H1 (cell line): ENCODE data around the gene CYGB. TPM values are rescaled to one million over a fixed set of nuclear protein-coding genes. Genes with fewer than 3 reads are reported as not detected.

ENCODE experiments used
- CTCF ChIA-PET: fragments of 300-600 bp; sonication (Branson Sonifier 250); formaldehyde crosslinking; loops from one replicate; lab custom pipeline; 2021; ENCODE audit not compliant: partially characterized antibody; lab: Charles Lee
- POLR2A ChIA-PET: fragments of 300-600 bp; sonication (Branson Sonifier 250); formaldehyde crosslinking; loops from one replicate; lab custom pipeline; 2021; ENCODE audit warnings: inconsistent platforms; ENCODE audit not compliant: partially characterized antibody; lab: Charles Lee
- DNase-seq, 2 experiments: peaks; one replicate each; pipeline versions ENCODE4 v3.0.0 to v3.0.0-alpha.2; 2010 to 2022; ENCODE audit warnings: low spot score in 2 of 2, low read depth in 1 of 2, mixed read lengths in 1 of 2
- FAIRE-seq: peaks from 2 replicates; lab custom pipeline; 2011; peaks lifted over from hg19 to GRCh38; lab: Jason Lieb, UNC
- H2AFZ ChIP-seq: 2 replicates; pipeline ENCODE4 v1.8.1; 2012; ENCODE audit warnings: low read length, inconsistent platforms
- H2AK5ac ChIP-seq: 2 replicates; pipeline ENCODE4 v1.6.1; 2013; ENCODE audit warnings: low read depth, low read length
- H2BK120ac ChIP-seq: replicated peaks from 2 replicates; pipeline ENCODE3; 2013; ENCODE audit warnings: low read depth, low read length, inconsistent platforms
- H2BK12ac ChIP-seq: 2 replicates; pipeline ENCODE4 v1.6.1; 2013; ENCODE audit warnings: low read depth, low read length
- H2BK15ac ChIP-seq: 2 replicates; pipeline ENCODE4 v1.6.1; 2013; ENCODE audit warnings: low read length
- H2BK20ac ChIP-seq: 2 replicates; pipeline ENCODE4 v1.6.1; 2013; ENCODE audit warnings: low read length
- H2BK5ac ChIP-seq: 2 replicates; pipeline ENCODE4 v1.6.1; 2013; ENCODE audit warnings: low read depth, low read length
- H3K14ac ChIP-seq: 2 replicates; pipeline ENCODE4 v1.6.1; 2013; ENCODE audit warnings: inconsistent platforms; ENCODE audit not compliant: insufficient read length
- H3K18ac ChIP-seq: 2 replicates; pipeline ENCODE4 v1.6.1; 2013; ENCODE audit warnings: low read length; ENCODE audit errors: extremely low read depth
- H3K23ac ChIP-seq: 2 replicates; pipeline ENCODE4 v1.6.1; 2013; ENCODE audit warnings: inconsistent platforms; ENCODE audit not compliant: insufficient read length
- H3K23me2 ChIP-seq: 2 replicates; pipeline ENCODE4 v1.6.1; 2013; ENCODE audit warnings: low read depth, low read length
- H3K27ac ChIP-seq: 2 replicates; pipeline ENCODE4 v1.6.1; 2011; ENCODE audit warnings: low read depth, low read length, inconsistent platforms
- H3K27me3 ChIP-seq, 4 experiments: replicated peaks in 1 of 4; 1 replicate in 1 of 4; 2 replicates in 3 of 4; pipeline versions ENCODE4 v1.6.1 to v1.8.1; 2011 to 2013; ENCODE audit warnings: low read length in 3 of 4, mild to moderate bottlenecking in 3 of 4, inconsistent platforms in 2 of 4, mixed read lengths in 2 of 4, moderate library complexity in 1 of 4; ENCODE audit not compliant: control insufficient read depth in 3 of 4, insufficient read depth in 3 of 4; ENCODE audit errors: extremely low read depth in 1 of 4
- H3K36me3 ChIP-seq, 4 experiments: 2 replicates each; pipeline versions ENCODE4 v1.6.1 to v1.8.1; 2011 to 2013; ENCODE audit warnings: mild to moderate bottlenecking in 4 of 4, low read length in 3 of 4, moderate library complexity in 2 of 4, control low read depth in 1 of 4, inconsistent platforms in 1 of 4; ENCODE audit not compliant: insufficient read depth in 4 of 4, control insufficient read depth in 2 of 4
- H3K4ac ChIP-seq: replicated peaks from 2 replicates; pipeline ENCODE3; 2013; ENCODE audit warnings: low read length, low read depth, mixed read lengths, inconsistent platforms; ENCODE audit not compliant: insufficient read length
- H3K4me1 ChIP-seq, 4 experiments: replicated peaks in 1 of 4; 1 replicate in 1 of 4; 2 replicates in 3 of 4; pipeline versions ENCODE4 v1.6.1 to v1.8.1; 2011 to 2013; ENCODE audit warnings: low read length in 3 of 4, inconsistent platforms in 2 of 4, mixed read lengths in 1 of 4; ENCODE audit not compliant: insufficient read depth in 4 of 4, control insufficient read depth in 3 of 4
- H3K4me2 ChIP-seq, 2 experiments: 2 replicates each; pipeline versions ENCODE4 v1.6.1 to v1.8.1; 2011 to 2013; ENCODE audit warnings: low read depth in 2 of 2, low read length in 2 of 2, control low read depth in 1 of 2, inconsistent platforms in 1 of 2, mild to moderate bottlenecking in 1 of 2; ENCODE audit not compliant: insufficient read depth in 1 of 2
- H3K4me3 ChIP-seq, 4 experiments: fragments of 200-600, 300-600 bp in 1 of 4; sonication (generic), shearing (Covaris generic), sonication (Bioruptor Twin) in 1 of 4; 2 replicates each; pipeline versions ENCODE4 v1.5.1 to v1.8.1; 2011 to 2016; ENCODE audit warnings: low read length in 4 of 4, low read depth in 3 of 4, control low read depth in 2 of 4, inconsistent platforms in 2 of 4, mild to moderate bottlenecking in 2 of 4, mixed read lengths in 1 of 4, moderate library complexity in 1 of 4; ENCODE audit not compliant: insufficient read depth in 2 of 4; ENCODE audit errors: extremely low read depth in 1 of 4
- H3K56ac ChIP-seq: replicated peaks from 2 replicates; pipeline ENCODE3; 2013; ENCODE audit warnings: low read depth, mild to moderate bottlenecking, mixed read lengths, low read length, inconsistent platforms; ENCODE audit not compliant: insufficient read length
- H3K79me1 ChIP-seq: 2 replicates; pipeline ENCODE4 v1.6.1; 2013; ENCODE audit warnings: low read depth, low read length, control low read depth
- H3K79me2 ChIP-seq, 2 experiments: 2 replicates each; pipeline versions ENCODE4 v1.6.1 to v1.8.1; 2012 to 2013; ENCODE audit warnings: low read length in 2 of 2, mild to moderate bottlenecking in 2 of 2, inconsistent platforms in 1 of 2; ENCODE audit not compliant: insufficient read depth in 2 of 2, control insufficient read depth in 1 of 2
- H3K9ac ChIP-seq, 4 experiments: replicated peaks in 1 of 4; 1 replicate in 1 of 4; 2 replicates in 3 of 4; pipeline versions ENCODE4 v1.6.1 to v1.8.1; 2011 to 2013; ENCODE audit warnings: low read depth in 3 of 4, low read length in 3 of 4, control low read depth in 2 of 4, mild to moderate bottlenecking in 2 of 4, moderate library complexity in 2 of 4, inconsistent platforms in 1 of 4; ENCODE audit errors: extremely low read depth in 1 of 4
- H3K9me3 ChIP-seq, 2 experiments: 2 replicates each; pipeline versions ENCODE4 v1.6.1 to v1.8.1; 2012 to 2013; ENCODE audit warnings: mild to moderate bottlenecking in 2 of 2, moderate library complexity in 2 of 2, control low read depth in 1 of 2, inconsistent platforms in 1 of 2, low read depth in 1 of 2, low read length in 1 of 2, mixed read lengths in 1 of 2; ENCODE audit not compliant: insufficient read depth in 2 of 2
- H4K20me1 ChIP-seq, 2 experiments: replicated peaks in 1 of 2; 2 replicates each; pipeline versions ENCODE3 to v1.8.1; 2011 to 2013; ENCODE audit warnings: inconsistent platforms in 2 of 2, low read length in 2 of 2, mild to moderate bottlenecking in 1 of 2; ENCODE audit not compliant: insufficient read depth in 2 of 2, control insufficient read depth in 1 of 2
- H4K5ac ChIP-seq: 2 replicates; pipeline ENCODE4 v1.6.1; 2013; ENCODE audit warnings: low read length, low read depth, mixed read lengths, inconsistent platforms; ENCODE audit not compliant: insufficient read length
- H4K8ac ChIP-seq: 2 replicates; pipeline ENCODE4 v1.8.0; 2013; ENCODE audit warnings: mild to moderate bottlenecking, moderate library complexity, low read length, inconsistent platforms; ENCODE audit not compliant: insufficient read depth; ENCODE audit errors: extremely low read depth
- H4K91ac ChIP-seq: replicated peaks from 2 replicates; pipeline ENCODE3; 2013; ENCODE audit warnings: low read length, mixed read lengths, inconsistent platforms; ENCODE audit not compliant: insufficient read length
- POLR2A ChIP-seq, 2 experiments: IDR thresholded peaks; 1 replicate in 1 of 2; 2 replicates in 1 of 2; pipeline ENCODE4 v1.6.1; 2011; ENCODE audit warnings: low read depth in 2 of 2, low read length in 2 of 2, mild to moderate bottlenecking in 2 of 2; ENCODE audit errors: control extremely low read depth in 1 of 2
- SIN3A ChIP-seq, 2 experiments: IDR thresholded peaks in 1 of 2; conservative IDR thresholded peaks in 1 of 2; 2 replicates each; pipeline ENCODE4 v1.6.1; 2011 to 2012; ENCODE audit warnings: low read length in 2 of 2, improper control_type of control experiment in 1 of 2, low read depth in 1 of 2, mild to moderate bottlenecking in 1 of 2
- SP4 ChIP-seq: IDR thresholded peaks from 2 replicates; pipeline ENCODE4 v1.6.1; 2012; ENCODE audit warnings: low read length, inconsistent platforms
- YY1 ChIP-seq: IDR thresholded peaks from 2 replicates; pipeline ENCODE4 v1.6.1; 2011; ENCODE audit warnings: low read depth, mild to moderate bottlenecking, low read length
- WGBS, 2 experiments: shearing (Covaris generic) in 1 of 2; methylation state at CpG; one replicate each; pipeline versions ENCODE4 v1.1.6 to v1.1.7; 2013 to 2015; ENCODE audit warnings: low lambda C conversion rate in 2 of 2, mixed read lengths in 2 of 2, inconsistent platforms in 1 of 2, low coverage in 1 of 2, missing lambda C conversion rate in 1 of 2; ENCODE audit not compliant: insufficient replicate concordance in 2 of 2, insufficient coverage in 1 of 2, insufficient read length in 1 of 2; ENCODE audit errors: extremely low coverage in 1 of 2, missing lambda C conversion rate in 1 of 2; 5-methylcytosine and 5-hydroxymethylcytosine counted together
- polyA plus RNA-seq, 7 experiments: library from polyadenylated mRNA; depleted of rRNA in 3 of 7; stranded (reverse) in 5 of 7; unstranded in 2 of 7; fragments of >200 nt in 5 of 7; fragments of 200-250 nt in 2 of 7; gene quantifications; 1 replicate in 5 of 7; 2 replicates in 1 of 7; 4 replicates in 1 of 7; pipeline versions ENCODE4 v1.2.1 to v1.2.3, GENCODE V29; 2011 to 2013; ENCODE audit warnings: missing spikeins in 2 of 7, mixed read lengths in 2 of 7
- total RNA-seq: library from RNA; stranded (reverse); fragmentation: NEBNext Ultra II Directional; extraction: Animal tissue kit (Norgen Biotek cat#: 25700); gene quantifications from 2 replicates; pipeline ENCODE4 v1.2.1, GENCODE V29; 2021
- TF ChIP-seq, protein P1 (sequence below): IDR thresholded peaks from 2 replicates; pipeline ENCODE4 v1.6.1; 2012; ENCODE audit warnings: low read length, inconsistent platforms

CYGB gene
- total and polyA plus RNA-seq, 2 of the 8 experiments (the other 6 are each of a cell fraction or from before 2014, with no cell fraction given): 2.7 to 3.7 TPM

DNA sequence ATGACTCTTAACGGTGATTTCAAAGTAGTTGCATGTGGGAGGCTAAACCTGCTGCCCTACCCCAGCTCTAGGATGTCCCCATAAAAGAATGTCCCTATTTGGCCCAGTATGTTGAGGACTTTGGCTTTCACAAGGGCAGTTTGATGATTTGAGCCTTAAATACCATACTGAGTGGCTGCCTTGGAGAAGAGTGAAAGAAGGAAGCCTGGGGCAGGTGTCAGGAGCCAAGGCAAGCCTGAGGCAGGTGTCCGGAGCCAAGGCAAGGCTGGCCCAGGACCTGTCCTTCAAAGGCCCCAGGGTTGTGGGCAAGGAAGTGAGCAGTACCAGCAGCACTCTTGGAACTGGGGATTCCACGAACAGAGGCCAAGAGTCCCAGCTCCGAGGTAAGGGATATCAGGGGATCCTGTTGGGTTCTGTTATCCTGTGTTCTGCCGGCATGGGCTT is 29.5 kb upstream of the CYGB start:
- Histone ChIP-seq H3K36me3 (peaks cover 12 to 40% (median 27%) of the 10 kb centered on the region in 4 experiments), H3K23ac (no peak overlapping the region), H3K79me1 (peaks cover 2% of the 10 kb centered on the region), H2BK12ac (no peak overlapping the region), H3K9me3 (no peaks in the 10 kb centered on the region), H3K14ac (no peak overlapping the region), H3K4me1 (peaks cover 0 to 21% (median 5%) of the 10 kb centered on the region in 4 experiments; a peak in 6 of 7 replicates), H2AK5ac (no peak overlapping the region), H3K79me2 (peaks cover 0 to 9% of the 10 kb centered on the region in 2 experiments; a peak in 2 of 4 replicates), H4K91ac (no peak overlapping the region), H3K4me3 (no peak overlapping the region), H2BK120ac (no peak overlapping the region), H4K20me1 (peaks cover 23 to 28% of the 10 kb centered on the region in 2 experiments), H2BK15ac (no peak overlapping the region), H2BK20ac (no peak overlapping the region), H3K4me2 (no peak overlapping the region), H3K27ac (no peak overlapping the region), H3K56ac (no peak overlapping the region), H2BK5ac (no peak overlapping the region), H2AFZ (no peak overlapping the region), H3K27me3 (no peaks in the 10 kb centered on the region; a peak in 1 of 7 replicates), H3K18ac (no peak overlapping the region), H3K23me2 (no peaks in the 10 kb centered on the region; the same call in 1 of the 2 replicates), H3K4ac (no peak overlapping the region), H4K8ac (no peak overlapping the region), H3K9ac (no peak overlapping the region), H4K5ac (no peak overlapping the region)
- WGBS, 2 experiments: 91% methylated on average over 5 of the region's 5 CpGs; no CpG with 5 or more reads in 1 of the 2 experiments
- TF ChIP-seq, protein P1, sequence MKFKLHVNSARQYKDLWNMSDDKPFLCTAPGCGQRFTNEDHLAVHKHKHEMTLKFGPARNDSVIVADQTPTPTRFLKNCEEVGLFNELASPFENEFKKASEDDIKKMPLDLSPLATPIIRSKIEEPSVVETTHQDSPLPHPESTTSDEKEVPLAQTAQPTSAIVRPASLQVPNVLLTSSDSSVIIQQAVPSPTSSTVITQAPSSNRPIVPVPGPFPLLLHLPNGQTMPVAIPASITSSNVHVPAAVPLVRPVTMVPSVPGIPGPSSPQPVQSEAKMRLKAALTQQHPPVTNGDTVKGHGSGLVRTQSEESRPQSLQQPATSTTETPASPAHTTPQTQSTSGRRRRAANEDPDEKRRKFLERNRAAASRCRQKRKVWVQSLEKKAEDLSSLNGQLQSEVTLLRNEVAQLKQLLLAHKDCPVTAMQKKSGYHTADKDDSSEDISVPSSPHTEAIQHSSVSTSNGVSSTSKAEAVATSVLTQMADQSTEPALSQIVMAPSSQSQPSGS: no peak
- TF ChIP-seq SP4 (no peak), SIN3A (conservative IDR thresholded peaks at IDR 0.05 in 1 of 2, IDR thresholded peaks at IDR 0.05 in 1 of 2; ENCODE audit: low read depth in 1 of 2, low read length in 2 of 2) (no peak), POLR2A (IDR thresholded peaks at IDR 0.05; ENCODE audit: control extremely low read depth in 1 of 2, low read depth in 2 of 2, low read length in 2 of 2) (0 out of 3 replicates have a peak, but pooled peaks of 1 of the 2 experiments have one; percentile 8), YY1 (no peak)
- no peak for DNase-seq
- ChIA-PET POLR2A (interaction anchor here (0.6 to 7.7 kb wide), 28 partner anchors 8 to 142 kb away, joined by 3 to 133 read pairs (median 4); partner anchors contain the start of genes PRCD and ST6GALNAC2), CTCF (interaction anchor here (0.9 to 9.3 kb wide), 21 partner anchors 9 to 705 kb away, joined by 3 to 71 read pairs (median 4); no protein-coding TSS in a partner anchor)
- no peak for FAIRE-seq
